Measurements from ENCODE around the gene PNMA6E. TPM values are rescaled to one million over a fixed set of nuclear protein-coding genes. Genes with fewer than 3 reads are reported as not detected.

Gene PNMA6E
- total and polyA plus RNA-seq, 2 donors (not counting 3 experiments of a cell fraction or from before 2014, with no cell fraction given), result not detected

DNA sequence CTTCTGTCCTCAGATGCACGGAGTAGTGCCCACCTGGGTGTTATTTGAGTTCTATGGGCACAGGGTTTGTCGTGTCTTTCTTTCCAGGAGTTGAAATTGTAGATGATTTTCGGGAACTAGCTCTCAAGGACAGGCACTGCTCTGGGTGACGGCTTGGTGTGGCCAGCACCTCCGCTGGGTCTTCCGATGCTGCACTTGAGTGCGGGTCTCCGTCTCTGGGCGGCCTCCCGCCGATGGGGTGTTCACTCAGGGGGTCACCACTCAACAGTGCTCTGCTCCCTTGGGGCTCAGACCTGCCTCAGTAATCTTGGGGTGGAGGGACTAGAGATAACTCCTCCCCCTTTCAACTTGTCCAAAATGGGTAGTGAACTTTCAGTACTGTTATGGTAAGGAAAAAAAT lies 12.6 kb upstream of the PNMA6E start:
- no peaks in the 10 kb centered on the region for H3K9me1 ChIP-seq (replicated peaks; ENCODE audit: control insufficient read depth, extremely low read depth, insufficient read depth, low read length)
- no peaks in the 10 kb centered on the region for H3K79me2 ChIP-seq (ENCODE audit: control insufficient read depth, insufficient read depth, low read length)
- dilution Hi-C loops (cut with MboI; ENCODE audit: extremely low pct_ligation_motif_present, low sequenced_read_pairs) (no loop called here), intact Hi-C loops (cut with micrococcal nuclease) (no loop called here)
- H3K4me1 ChIP-seq (ENCODE audit: control insufficient read depth, extremely low read depth, insufficient read depth, low read length), result peaks cover 6% of the 10 kb centered on the region
- TF ChIP-seq JUN (IDR thresholded peaks at IDR 0.05; ENCODE audit: borderline replicate concordance, insufficient read depth, insufficient read length, low read depth) (no peak), FOS (IDR thresholded peaks at IDR 0.05; ENCODE audit: borderline replicate concordance, insufficient read depth, low read length) (no peak), POLR2A (IDR thresholded peaks at IDR 0.05; ENCODE audit: low read depth, low read length) (no peak)
- TF ChIP-seq, protein P1, sequence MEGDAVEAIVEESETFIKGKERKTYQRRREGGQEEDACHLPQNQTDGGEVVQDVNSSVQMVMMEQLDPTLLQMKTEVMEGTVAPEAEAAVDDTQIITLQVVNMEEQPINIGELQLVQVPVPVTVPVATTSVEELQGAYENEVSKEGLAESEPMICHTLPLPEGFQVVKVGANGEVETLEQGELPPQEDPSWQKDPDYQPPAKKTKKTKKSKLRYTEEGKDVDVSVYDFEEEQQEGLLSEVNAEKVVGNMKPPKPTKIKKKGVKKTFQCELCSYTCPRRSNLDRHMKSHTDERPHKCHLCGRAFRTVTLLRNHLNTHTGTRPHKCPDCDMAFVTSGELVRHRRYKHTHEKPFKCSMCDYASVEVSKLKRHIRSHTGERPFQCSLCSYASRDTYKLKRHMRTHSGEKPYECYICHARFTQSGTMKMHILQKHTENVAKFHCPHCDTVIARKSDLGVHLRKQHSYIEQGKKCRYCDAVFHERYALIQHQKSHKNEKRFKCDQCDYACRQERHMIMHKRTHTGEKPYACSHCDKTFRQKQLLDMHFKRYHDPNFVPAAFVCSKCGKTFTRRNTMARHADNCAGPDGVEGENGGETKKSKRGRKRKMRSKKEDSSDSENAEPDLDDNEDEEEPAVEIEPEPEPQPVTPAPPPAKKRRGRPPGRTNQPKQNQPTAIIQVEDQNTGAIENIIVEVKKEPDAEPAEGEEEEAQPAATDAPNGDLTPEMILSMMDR (IDR thresholded peaks at IDR 0.05; ENCODE audit: extremely low read depth in 1 of 2, insufficient read depth in 1 of 2, low read depth in 1 of 2, low read length in 2 of 2), result no peak
- no peaks in the 10 kb centered on the region for H3K27me3 ChIP-seq (ENCODE audit: control insufficient read depth in 2 of 2, insufficient read depth in 2 of 2, low read length in 2 of 2)
- no peaks in the 10 kb centered on the region for H4K20me1 ChIP-seq (replicated peaks; ENCODE audit: control insufficient read depth, extremely low read depth, insufficient read depth, low read length)
- H3K27ac ChIP-seq (ENCODE audit: insufficient read depth, low read depth, low read length), result no peak overlapping the region
- no TSS peak for BruUV-seq (replicated peaks)
- H3K36me3 ChIP-seq (ENCODE audit: control insufficient read depth in 2 of 2, extremely low read depth in 1 of 2, insufficient read depth in 2 of 2, low read length in 2 of 2), result no peaks in the 10 kb centered on the region
- no peak overlapping the region for H3K4me2 ChIP-seq (ENCODE audit: insufficient read depth, low read length)
- H3K9ac ChIP-seq (replicated peaks; ENCODE audit: extremely low read depth, insufficient read depth, low read length), result no peak overlapping the region
- FAIRE-seq, result no peak
- CTCF ChIA-PET, result interaction anchor here (1.4 kb wide), 1 partner anchor 472 kb away, joined by 3 read pairs; no protein-coding TSS in a partner anchor
- POLR2A ChIA-PET, result no interaction called here
- no peaks in the 10 kb centered on the region for H3K9me3 ChIP-seq (replicated peaks; ENCODE audit: control insufficient read depth, insufficient read depth, low read length)
- no peak for DNase-seq (ENCODE audit: low read depth, low spot score)
- no peak overlapping the region for H3K4me3 ChIP-seq (replicated peaks in 1 of 3; ENCODE audit: insufficient read depth in 1 of 3, low read depth in 1 of 3, low read length in 3 of 3)
- no peak overlapping the region for H2AFZ ChIP-seq (ENCODE audit: low read depth, low read length)
